ENCODE measurements around the gene SETD5. TPM values are rescaled to one million over a fixed set of nuclear protein-coding genes. Genes with fewer than 3 reads are reported as not detected.

The SETD5 gene
- total and polyA plus RNA-seq, 2 experiments from 2014 or later, result 176 to 275 TPM

- DNase-seq (ENCODE audit: low read depth in 1 of 2, low spot score in 1 of 2), result no peak
- Histone ChIP-seq H3K27me3 (no peaks in the 10 kb centered on the region), H3K36me3 (peaks cover 93% of the 10 kb centered on the region), H3K4me1 (ENCODE audit: low read depth) (no peaks in the 10 kb centered on the region), H3K9me3 (ENCODE audit: low read depth) (no peaks in the 10 kb centered on the region), H3K4me3 (no peak overlapping the region), H3K27ac (no peak overlapping the region)
- TF ChIP-seq CTCF (IDR thresholded peaks at IDR 0.05; ENCODE audit: low read depth, low read length), result no peak
Observed at GRCh38 chr3:9450991-9451390, 53.6 kb downstream of the SETD5 start.

GRCh38 chr3:9452417-9452816 is 55.0 kb downstream of the SETD5 start:
- no peaks in the 10 kb centered on the region for H3K9me3 ChIP-seq (ENCODE audit: low read depth)
- no peaks in the 10 kb centered on the region for H3K27me3 ChIP-seq
- H3K36me3 ChIP-seq, result peaks cover 89% of the 10 kb centered on the region
- no peaks in the 10 kb centered on the region for H3K4me1 ChIP-seq (ENCODE audit: low read depth)
- no peak overlapping the region for H3K27ac ChIP-seq
- TF ChIP-seq CTCF (IDR thresholded peaks at IDR 0.05; ENCODE audit: low read depth, low read length), result no peak
- DNase-seq (ENCODE audit: low read depth in 1 of 2, low spot score in 1 of 2), result peak in 1 of 2 donors; percentile 15
- no peak overlapping the region for H3K4me3 ChIP-seq

- H3K4me3 ChIP-seq, result no peak overlapping the region
- H3K27ac ChIP-seq, result no peak overlapping the region
- DNase-seq (ENCODE audit: low read depth in 1 of 2, low spot score in 1 of 2), result no peak
- no peaks in the 10 kb centered on the region for H3K9me3 ChIP-seq (ENCODE audit: low read depth)
- H3K4me1 ChIP-seq (ENCODE audit: low read depth), result no peaks in the 10 kb centered on the region
- no peaks in the 10 kb centered on the region for H3K27me3 ChIP-seq
- peaks cover 72% of the 10 kb centered on the region for H3K36me3 ChIP-seq
- TF ChIP-seq CTCF (IDR thresholded peaks at IDR 0.05; ENCODE audit: low read depth, low read length), result no peak
Observed at GRCh38 chr3:9455596-9456131, 58.2 kb downstream of the SETD5 start.

GRCh38 chr3:9467451-9467850 is 70.0 kb downstream of the SETD5 start:
- no peak overlapping the region for H3K4me3 ChIP-seq
- no peaks in the 10 kb centered on the region for H3K27me3 ChIP-seq
- H3K36me3 ChIP-seq, result peaks cover 93% of the 10 kb centered on the region
- H3K4me1 ChIP-seq (ENCODE audit: low read depth), result no peaks in the 10 kb centered on the region
- H3K27ac ChIP-seq, result peak overlapping the region; percentile 48
- DNase-seq (ENCODE audit: low read depth in 1 of 2, low spot score in 1 of 2), result no peak
- H3K9me3 ChIP-seq (ENCODE audit: low read depth), result no peaks in the 10 kb centered on the region
- no peak for TF ChIP-seq CTCF (IDR thresholded peaks at IDR 0.05; ENCODE audit: low read depth, low read length)

- Histone ChIP-seq H3K27ac (peak overlapping the region; percentile 34), H3K36me3 (peaks cover 93% of the 10 kb centered on the region), H3K27me3 (no peaks in the 10 kb centered on the region), H3K4me3 (no peak overlapping the region), H3K9me3 (ENCODE audit: low read depth) (no peaks in the 10 kb centered on the region), H3K4me1 (ENCODE audit: low read depth) (no peaks in the 10 kb centered on the region)
- TF ChIP-seq CTCF (IDR thresholded peaks at IDR 0.05; ENCODE audit: low read depth, low read length), result no peak
- no peak for DNase-seq (ENCODE audit: low read depth in 1 of 2, low spot score in 1 of 2)
Observed at GRCh38 chr3:9468460-9468859, 71.0 kb downstream of the SETD5 start.
